ENCODE measurements around the gene SCUBE1.

- TF ChIP-seq, protein P1, sequence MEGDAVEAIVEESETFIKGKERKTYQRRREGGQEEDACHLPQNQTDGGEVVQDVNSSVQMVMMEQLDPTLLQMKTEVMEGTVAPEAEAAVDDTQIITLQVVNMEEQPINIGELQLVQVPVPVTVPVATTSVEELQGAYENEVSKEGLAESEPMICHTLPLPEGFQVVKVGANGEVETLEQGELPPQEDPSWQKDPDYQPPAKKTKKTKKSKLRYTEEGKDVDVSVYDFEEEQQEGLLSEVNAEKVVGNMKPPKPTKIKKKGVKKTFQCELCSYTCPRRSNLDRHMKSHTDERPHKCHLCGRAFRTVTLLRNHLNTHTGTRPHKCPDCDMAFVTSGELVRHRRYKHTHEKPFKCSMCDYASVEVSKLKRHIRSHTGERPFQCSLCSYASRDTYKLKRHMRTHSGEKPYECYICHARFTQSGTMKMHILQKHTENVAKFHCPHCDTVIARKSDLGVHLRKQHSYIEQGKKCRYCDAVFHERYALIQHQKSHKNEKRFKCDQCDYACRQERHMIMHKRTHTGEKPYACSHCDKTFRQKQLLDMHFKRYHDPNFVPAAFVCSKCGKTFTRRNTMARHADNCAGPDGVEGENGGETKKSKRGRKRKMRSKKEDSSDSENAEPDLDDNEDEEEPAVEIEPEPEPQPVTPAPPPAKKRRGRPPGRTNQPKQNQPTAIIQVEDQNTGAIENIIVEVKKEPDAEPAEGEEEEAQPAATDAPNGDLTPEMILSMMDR (IDR thresholded peaks at IDR 0.05), result no peak
- no peak for TF ChIP-seq POLR2A (IDR thresholded peaks at IDR 0.05)
- no peak for TF ChIP-seq EP300 (IDR thresholded peaks at IDR 0.05)
Measured at GRCh38 chr22:43198126-43198525, 145.0 kb downstream of the SCUBE1 start.
